Stimulated activated CD4-positive, alpha-beta T cell treated with anti-CD3 and anti-CD28 coated beads, TNF-alpha, amount 100 ng/mL, for 4 hours (primary cell): Measurements from ENCODE around the gene UQCRC2.
"Not testable (repeated sequence)": the region's sequence is repeated elsewhere in the genome, so short reads cannot be mapped to it uniquely, and the experiment has no call there.

ENCODE experiments used
- DNase-seq, 3 experiments: peaks; one replicate each; pipeline ENCODE4 v3.0.0-alpha.2; 2020; ENCODE audit warnings: low read depth in 3 of 3

Gene UQCRC2

GRCh38 chr16:22008215-22009059, 55.3 kb downstream of the UQCRC2 start:
- DNase-seq: peak in 1 of 3 experiments; percentile 20

GRCh38 chr16:22010902-22011301, 57.7 kb downstream of the UQCRC2 start:
- DNase-seq: no peak

- DNase-seq: no peak
These were observed 59.1 kb downstream of the UQCRC2 start for GRCh38 chr16:22012241-22012640.

- DNase-seq: no peak
These were observed 60.3 kb downstream of the UQCRC2 start for GRCh38 chr16:22013486-22013885.

GRCh38 chr16:22014271-22014873, 61.2 kb downstream of the UQCRC2 start:
- no peak for DNase-seq

GRCh38 chr16:22016927-22017326, 63.8 kb downstream of the UQCRC2 start:
- DNase-seq: no peak

GRCh38 chr16:22018559-22018958, 65.4 kb downstream of the UQCRC2 start:
- no peak for DNase-seq

- no peak for DNase-seq
These were observed 69.0 kb downstream of the UQCRC2 start for GRCh38 chr16:22022151-22022550.

GRCh38 chr16:22023505-22023904, 70.3 kb downstream of the UQCRC2 start:
- DNase-seq: no peak

GRCh38 chr16:22024785-22025184, 71.6 kb downstream of the UQCRC2 start:
- not testable (repeated sequence) for DNase-seq

- DNase-seq: no peak
These were observed 74.5 kb downstream of the UQCRC2 start for GRCh38 chr16:22027633-22028032.

GRCh38 chr16:22029632-22030031, 76.5 kb downstream of the UQCRC2 start:
- DNase-seq: no peak

GRCh38 chr16:22030087-22030812, 77.1 kb downstream of the UQCRC2 start:
- no peak for DNase-seq

- DNase-seq: no peak
These were observed 78.4 kb downstream of the UQCRC2 start for GRCh38 chr16:22031483-22032083.
